ENCODE measurements around the gene RARB.

DNA sequence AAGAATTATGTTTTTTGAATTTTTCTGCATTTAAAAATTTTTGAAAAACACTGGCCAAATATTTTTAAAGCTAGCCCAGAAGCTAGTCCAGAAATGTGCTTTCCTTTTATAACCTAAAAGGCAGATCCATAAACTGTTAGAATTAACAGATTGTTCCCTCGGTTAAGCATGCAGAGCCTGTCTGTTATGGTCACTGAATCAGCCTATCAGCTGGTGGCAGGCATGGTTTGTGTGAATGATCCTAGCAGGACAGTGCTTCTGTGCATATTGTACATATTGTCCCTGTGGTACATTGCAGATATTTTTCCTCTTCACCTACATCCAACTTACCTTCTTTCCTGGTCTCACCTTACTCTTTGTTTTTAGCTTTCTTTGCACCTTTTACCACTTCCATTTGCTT lies 53.3 kb downstream of the RARB start:
- TF ChIP-seq, protein P1, sequence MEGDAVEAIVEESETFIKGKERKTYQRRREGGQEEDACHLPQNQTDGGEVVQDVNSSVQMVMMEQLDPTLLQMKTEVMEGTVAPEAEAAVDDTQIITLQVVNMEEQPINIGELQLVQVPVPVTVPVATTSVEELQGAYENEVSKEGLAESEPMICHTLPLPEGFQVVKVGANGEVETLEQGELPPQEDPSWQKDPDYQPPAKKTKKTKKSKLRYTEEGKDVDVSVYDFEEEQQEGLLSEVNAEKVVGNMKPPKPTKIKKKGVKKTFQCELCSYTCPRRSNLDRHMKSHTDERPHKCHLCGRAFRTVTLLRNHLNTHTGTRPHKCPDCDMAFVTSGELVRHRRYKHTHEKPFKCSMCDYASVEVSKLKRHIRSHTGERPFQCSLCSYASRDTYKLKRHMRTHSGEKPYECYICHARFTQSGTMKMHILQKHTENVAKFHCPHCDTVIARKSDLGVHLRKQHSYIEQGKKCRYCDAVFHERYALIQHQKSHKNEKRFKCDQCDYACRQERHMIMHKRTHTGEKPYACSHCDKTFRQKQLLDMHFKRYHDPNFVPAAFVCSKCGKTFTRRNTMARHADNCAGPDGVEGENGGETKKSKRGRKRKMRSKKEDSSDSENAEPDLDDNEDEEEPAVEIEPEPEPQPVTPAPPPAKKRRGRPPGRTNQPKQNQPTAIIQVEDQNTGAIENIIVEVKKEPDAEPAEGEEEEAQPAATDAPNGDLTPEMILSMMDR (conservative IDR thresholded peaks at IDR 0.05 in 1 of 2, IDR thresholded peaks at IDR 0.05 in 1 of 2; ENCODE audit: low read depth in 1 of 2, low read length in 2 of 2): no peak
- no peak for TF ChIP-seq EZH2 (IDR thresholded peaks at IDR 0.05; ENCODE audit: low read length, missing control alignments)

Measured in fibroblast of lung (primary cell).